Muscle of arm (tissue), 12 donors: Measurements from ENCODE around the gene RAP1GAP. TPM values are rescaled to one million over a fixed set of nuclear protein-coding genes. Genes with fewer than 3 reads are reported as not detected.
"Not testable (repeated sequence)": the region's sequence is repeated elsewhere in the genome, so short reads cannot be mapped to it uniquely, and the experiment has no call there.

Experiments used
- DNase-seq: peaks from one replicate; pipeline ENCODE4 v3.0.0-alpha.2; 2013
- polyA plus RNA-seq, 12 donors: library from polyadenylated mRNA; unstranded; fragments of 120-200 nt; gene quantifications; one replicate each; pipeline ENCODE4 v1.2.1, GENCODE V29; 2013; ENCODE audit not compliant: insufficient read length in 12 of 12

Gene RAP1GAP
- polyA plus RNA-seq, 12 donors = 1.1 to 9.2 (median 1.7) TPM; not detected in 1

GRCh38 chr1:21680381-21680780 lies 11.2 kb upstream of the RAP1GAP start:
- no peak for DNase-seq

- no peak for DNase-seq
These were observed 8.0 kb upstream of the RAP1GAP start for GRCh38 chr1:21677168-21677567.

DNA sequence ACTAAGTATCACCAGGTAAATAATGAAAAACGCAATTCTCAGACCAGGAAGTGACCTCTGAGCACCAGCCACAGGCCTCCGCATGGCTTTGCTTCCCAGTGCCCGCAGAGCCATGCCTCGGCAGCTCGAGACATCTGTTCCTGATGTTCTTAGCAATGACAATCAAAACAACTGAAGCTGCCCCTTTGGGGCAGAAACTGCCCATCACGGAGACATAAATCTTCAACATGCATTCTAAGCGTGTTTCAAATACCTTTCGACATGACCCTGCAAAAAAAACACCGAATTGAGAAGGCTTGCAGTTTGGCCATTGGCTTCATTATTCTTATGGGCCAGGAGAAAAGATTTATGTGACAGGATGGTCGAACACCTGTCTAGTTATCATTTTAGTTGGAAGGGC lies 5.8 kb upstream of the RAP1GAP start:
- DNase-seq = no peak

DNA sequence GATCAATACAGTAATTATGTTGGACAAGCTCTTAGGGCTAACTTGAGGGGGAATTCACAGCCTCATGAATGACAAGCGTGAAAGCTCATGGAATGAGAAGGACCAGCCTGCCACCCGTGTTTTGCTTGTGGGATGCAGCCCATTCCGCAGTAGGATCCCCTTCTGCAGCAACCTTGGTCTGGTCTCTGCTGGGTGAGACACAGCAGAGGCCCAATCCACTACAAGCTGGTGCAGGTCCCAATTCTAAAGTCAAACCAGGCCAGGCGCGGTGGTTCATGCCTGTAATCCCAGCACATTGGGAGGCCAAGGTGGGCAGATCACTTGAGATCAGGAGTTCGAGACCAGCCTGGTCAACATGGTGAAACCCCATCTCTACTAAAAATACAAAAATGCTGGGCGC lies 4.7 kb upstream of the RAP1GAP start:
- not testable (repeated sequence) for DNase-seq

GRCh38 chr1:21673277-21673780 lies 4.2 kb upstream of the RAP1GAP start:
- peak; percentile 23 for DNase-seq

GRCh38 chr1:21672478-21673276 lies 3.5 kb upstream of the RAP1GAP start:
- no peak for DNase-seq

GRCh38 chr1:21671915-21672314 lies 2.8 kb upstream of the RAP1GAP start:
- DNase-seq = no peak

DNA sequence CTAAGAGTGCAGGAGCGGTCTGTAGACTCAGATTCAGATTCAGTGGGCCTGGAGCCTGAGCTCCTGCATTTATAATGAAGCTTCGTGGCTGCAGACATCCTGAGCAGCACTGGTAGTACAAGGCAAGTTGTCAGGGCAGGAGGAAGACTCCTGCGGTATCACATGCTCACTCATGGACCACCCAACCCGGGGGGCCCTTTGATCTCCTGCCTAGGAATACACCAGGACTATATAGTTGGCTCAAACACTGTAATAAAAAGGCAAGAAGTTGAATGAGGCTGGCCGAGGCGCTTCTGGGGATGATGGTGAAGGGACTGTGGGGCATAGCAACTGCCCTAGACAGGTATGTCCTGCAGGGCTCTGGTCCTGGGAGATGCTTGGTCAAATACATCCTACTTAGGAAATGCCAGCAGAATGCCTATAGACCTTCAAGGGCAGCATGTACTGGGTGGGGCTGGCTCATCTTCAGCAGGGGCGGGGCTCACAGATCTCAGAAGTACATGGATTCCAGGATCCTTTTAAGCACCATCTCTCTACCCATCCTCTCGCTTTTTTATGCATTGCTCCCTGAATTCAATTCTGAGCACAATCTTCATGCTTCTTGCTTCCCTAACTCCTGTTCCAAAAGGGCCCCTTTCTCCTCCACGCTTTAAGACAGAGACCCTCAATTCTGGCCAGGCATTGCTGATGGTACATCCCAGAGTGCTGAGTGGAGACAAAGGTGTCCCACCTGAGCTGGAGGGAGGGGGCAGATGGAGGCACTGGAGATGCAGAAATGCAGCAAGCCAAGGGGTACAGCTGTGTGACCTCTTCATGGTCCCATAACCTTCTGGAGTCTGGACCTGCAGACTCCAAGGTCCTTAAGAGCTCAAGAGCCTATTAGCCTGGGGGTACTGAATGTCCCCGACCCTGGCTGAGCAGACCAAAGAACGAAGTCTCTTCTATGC lies 2.1 kb upstream of the RAP1GAP start:
- no peak for DNase-seq

DNA sequence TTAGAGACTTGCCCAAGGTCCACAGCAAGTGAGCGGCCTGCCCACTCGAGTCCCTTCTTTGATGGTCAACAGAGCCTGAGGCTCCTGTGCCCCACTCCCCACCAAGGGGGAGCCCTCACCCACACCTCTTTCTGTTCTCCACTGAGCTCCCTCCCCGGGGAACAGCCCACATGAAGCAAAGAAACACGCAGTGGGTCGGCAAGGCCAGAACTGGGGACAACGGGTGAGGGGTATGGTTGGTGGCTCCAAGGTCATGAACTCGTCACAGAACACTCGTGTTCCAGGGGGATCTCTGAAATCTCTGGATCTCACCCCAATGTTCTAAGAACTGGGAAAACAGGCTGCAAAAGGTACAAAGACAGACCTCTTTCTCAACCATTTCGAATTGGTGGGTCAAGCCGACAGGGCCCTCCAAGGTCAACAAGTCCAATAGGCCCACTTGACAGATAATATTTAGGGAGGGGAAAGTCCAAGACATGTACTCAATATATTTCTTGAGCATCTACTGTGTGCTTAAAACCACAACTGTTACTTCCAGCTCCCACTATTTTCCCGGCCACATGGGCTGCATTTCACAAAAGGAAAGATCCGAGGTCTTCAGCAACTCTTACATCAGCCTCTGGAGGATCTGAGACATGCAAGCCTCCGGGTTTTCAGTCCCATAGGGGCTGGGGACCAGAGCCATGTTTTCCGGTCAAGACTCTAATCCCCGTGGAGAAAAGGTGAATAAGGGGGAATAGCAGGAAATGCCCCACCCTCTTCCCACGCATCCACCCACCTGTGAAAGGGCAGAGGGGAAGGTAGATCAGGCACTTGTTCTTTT lies 1.1 kb upstream of the RAP1GAP start:
- no peak for DNase-seq

DNA sequence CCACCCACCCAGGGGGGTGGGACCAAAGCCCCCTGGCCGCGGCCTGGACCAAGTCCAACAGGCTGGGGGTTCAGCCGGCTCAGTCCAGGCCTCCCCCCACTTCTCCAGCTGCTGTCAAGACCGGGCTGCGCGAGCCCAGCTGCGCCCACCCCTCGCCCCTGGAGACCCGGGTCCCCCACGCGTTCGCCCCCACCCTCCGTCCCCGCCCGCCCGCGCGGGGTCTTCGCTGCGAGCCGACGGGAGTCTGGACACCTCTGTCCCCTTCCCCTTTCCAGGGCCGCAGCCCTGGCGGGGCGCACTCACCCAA lies 253 bp downstream of the RAP1GAP start:
- no peak for DNase-seq

GRCh38 chr1:21668232-21668950 lies 766 bp downstream of the RAP1GAP start:
- DNase-seq = no peak

GRCh38 chr1:21667348-21668231 lies 1.6 kb downstream of the RAP1GAP start:
- no peak for DNase-seq

- no peak for DNase-seq
These were observed 2.4 kb downstream of the RAP1GAP start for GRCh38 chr1:21666576-21667320.

DNA sequence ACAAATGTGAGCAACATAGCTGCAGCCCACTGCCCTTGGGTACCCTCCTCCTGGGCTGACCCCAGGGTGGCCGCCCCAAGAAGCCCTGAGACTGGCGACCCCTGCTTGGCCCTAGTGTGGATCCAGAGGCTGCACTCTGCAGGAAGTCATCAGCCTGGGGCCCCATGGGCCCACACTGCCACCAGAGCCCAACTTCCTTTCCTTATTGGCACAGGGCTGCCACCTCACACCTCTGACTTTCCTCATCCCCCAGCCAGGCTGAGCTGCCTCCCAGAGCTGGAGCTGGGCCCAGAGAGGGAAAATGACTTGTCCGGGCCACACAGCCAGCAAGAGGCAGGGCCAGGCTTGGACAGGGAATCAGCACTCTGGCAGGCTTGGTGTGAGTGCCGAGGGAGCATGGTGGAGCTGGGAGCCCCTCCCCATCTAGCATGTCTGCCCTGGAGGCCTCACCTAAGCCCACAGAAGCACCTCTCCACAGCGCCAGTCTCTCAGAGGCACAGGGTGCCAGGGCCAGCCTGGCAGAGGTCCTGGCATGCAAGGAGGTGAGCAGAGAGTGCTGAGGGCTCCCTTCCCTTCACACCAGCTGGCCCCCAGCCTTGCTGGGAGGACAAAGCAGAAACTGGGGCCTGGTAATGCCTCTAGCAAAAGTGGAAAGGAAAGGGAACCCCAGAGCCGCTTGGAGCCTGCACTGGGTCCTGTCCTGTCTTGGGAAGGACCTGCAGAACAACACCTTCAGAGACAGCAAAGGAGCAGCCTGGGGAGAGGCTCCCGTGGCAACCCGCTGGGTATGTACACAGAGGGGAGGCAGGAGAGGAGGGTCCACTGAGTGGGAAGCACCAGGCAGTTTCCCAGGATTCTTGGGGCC lies 3.2 kb downstream of the RAP1GAP start:
- DNase-seq = no peak

GRCh38 chr1:21664806-21665588 lies 4.2 kb downstream of the RAP1GAP start:
- no peak for DNase-seq

DNA sequence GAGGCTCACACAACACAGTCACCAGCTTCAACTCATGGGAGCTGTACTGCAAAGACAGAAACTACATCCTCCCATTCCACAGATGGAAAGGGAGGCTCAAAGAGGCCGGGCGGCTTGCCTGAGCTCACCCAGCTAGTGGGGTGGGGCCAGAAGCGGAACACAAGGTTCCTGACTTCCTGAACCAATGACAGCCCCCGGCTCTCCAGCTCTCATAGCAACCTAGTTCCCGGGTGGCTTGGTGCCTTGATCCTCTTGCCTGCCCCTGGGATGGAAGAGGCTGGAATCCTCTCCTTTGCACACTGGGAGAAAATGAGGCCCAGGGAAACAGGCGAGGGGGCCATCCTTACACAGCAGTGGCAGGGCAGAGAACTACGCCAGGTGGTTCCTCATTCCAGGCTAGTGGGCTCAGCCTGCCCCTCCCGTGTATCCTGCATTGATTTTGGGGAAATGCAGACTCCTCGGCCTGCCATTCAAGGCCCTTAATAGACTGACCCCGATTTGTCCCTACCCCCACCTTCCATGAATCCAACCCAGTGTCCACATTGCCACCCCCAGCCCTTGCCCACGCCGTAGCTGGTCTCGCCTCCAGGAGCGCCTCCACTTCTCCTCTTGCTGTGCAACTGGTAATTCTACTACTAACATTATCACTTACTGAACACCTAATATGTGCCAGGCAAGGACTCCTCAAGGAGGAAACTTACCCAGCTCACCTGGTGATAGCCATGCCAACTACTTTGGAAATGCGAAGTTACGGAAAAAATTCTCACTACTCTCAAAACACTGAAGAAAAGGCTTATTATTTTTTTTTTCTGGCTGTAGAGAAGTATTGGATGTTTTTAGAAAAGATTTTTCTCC lies 5.0 kb downstream of the RAP1GAP start:
- no peak for DNase-seq
